HG02610 (cell line): Measurements from ENCODE around the gene SUN3.

Experiments
- ATAC-seq: cut with Tn5 transposase; IDR thresholded peaks from one replicate; pipeline ENCODE4 v1.9.1; 2021; ENCODE audit warnings: mild to moderate bottlenecking, moderate library complexity; ENCODE audit not compliant: unreplicated experiment

The SUN3 gene

DNA sequence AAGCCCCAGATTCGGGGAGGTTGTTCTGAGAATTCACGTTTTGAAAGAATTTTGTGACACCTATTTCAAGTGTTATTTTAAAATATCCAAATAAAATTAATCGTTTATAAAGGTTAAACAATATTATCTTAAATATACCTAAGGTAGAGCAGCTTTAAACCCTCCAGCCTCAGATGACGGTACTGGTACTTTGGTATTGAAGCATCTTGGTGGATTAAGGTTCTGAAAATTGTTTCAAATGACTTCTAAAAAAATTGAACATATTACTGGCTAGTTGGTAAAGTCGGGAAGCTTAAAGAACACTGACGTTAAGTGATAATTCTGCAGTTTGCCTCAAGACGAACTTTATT is 49.1 kb downstream of the SUN3 start:
- ATAC-seq, result no peak

DNA sequence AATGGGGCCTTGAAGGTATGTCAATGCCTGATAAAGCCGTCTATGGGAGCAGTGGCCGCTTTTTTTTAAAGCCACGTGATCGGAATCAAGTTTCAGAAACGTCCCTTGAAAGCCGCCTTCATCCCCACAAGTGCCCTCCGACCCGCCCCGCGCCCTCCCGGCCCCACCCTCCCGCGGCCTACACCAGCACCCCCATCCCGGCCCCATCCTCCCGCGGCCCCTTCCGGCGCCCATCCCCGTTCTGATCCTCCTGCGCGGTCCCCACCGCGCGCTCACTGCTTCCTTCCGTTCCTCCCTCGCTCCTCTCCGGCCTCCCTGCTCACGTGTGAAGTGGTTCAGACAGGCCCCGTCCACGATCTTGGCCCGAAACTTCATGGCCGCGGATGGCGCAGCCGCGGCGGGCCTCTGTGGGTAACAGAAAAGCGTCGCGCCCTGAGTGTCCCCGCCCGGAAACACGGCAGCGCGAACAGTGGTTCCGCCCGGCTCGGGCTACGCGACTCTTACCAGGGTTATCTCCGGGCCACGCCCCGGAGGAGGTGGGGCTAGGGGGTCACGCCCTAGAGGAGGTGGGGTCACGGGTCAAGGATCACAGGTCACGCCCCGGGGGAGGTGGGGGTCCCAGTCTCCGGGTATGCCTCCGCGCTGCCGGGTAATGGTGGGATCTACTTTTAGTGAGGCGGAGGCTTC is 49.6 kb downstream of the SUN3 start, which contains the start of gene HUS1:
Gene HUS1 (minus strand): TSS at position 471 of the 687 bp plus-strand sequence. CDS start 96 bp downstream, at position 375.
- ATAC-seq, result peak; percentile 99

DNA sequence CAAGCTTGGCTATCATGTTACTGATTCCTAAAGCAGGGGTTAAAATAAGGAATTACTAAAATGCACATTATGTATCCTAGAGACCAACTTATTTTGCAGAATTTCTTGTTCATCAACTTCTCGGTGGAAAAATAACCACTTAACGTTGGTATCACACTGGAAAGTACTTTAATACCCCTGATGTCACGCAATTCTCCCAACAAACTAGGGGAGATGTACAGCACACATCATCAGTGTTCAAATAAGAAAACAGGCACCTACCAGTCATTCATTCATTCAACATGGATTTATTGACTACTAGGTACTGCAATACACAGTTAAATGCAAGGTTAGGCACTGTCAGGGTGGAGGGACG is 50.1 kb downstream of the SUN3 start:
- no peak for ATAC-seq

DNA sequence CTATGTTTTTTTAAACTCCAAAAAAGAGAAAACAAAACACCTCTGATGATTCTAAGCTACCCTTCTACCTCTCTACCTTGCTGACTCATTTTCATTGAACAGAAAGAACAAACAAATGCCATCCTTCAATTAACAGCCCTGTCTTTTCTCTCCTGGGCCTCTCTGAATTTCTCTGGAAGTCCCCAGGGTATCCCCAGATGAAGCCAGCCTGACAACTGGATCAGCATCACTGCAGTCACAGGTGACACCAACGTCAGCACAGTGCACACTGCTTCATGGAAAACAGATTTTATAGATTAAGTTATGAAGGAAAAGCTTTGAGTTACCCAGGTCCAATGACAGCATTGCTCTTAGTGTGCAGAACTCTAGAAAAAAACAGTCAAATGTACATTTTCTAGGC is 55.2 kb downstream of the SUN3 start:
- ATAC-seq, result peak; percentile 65

DNA sequence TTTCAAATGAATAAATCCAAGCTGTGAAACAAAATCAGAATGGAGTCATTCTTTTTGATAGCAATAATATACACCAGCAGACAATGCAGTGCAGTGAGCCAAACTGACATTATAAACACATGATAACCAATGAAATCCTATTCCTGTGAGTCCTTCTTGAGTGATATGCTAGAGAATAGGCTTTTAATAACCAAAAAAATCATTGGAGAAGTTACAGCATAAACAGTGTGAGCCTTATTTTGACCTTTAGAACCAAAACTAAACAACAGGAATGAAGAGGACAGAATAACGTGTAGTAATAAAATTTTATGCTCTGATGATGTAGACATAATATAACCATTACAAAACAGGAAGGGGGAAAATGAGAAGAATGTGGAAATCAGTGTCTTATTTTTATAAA is 58.1 kb downstream of the SUN3 start:
- no peak for ATAC-seq

DNA sequence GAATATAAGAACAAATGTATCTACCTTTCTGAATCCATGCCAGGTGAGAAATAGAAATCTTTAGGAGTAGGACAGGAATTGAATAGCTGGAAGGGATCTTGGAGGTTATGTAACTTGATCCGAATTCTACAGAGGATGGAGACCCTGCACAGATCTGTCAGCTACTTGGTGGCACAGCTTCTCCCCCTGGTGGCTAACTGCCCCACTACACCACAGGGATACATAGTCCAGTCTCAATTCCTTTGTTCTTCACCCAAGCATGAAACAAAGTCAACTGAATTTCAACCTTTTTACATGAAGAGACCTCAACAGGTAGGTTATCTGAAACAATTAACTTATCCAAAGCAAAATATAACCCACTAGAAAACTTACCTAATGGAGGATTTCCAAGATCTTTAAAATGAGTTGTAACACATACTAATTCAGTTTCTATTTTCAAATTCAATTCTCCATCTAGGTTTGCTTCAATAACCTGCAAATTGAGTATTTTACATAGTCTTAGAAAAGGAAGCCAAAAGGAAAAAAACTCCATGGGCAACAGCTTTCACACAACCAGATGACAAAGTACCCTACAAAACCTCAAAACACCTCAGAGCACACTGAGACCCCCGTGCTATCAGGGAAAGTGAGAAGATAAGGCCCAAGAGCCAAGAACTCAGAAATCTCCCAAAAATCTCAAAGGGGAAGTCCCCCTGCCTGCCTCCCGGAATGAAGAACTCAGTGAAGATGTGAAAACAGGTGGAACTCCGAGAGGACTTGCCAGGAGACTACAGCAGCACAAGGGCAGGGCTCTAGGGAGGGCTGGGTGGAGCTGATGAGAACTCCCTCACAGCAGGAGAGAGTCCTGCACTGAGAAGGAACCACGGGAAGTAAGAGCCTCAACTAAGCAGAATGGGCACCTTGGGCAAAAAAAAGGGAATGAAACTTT is 59.8 kb downstream of the SUN3 start:
- peak; percentile 68 for ATAC-seq

DNA sequence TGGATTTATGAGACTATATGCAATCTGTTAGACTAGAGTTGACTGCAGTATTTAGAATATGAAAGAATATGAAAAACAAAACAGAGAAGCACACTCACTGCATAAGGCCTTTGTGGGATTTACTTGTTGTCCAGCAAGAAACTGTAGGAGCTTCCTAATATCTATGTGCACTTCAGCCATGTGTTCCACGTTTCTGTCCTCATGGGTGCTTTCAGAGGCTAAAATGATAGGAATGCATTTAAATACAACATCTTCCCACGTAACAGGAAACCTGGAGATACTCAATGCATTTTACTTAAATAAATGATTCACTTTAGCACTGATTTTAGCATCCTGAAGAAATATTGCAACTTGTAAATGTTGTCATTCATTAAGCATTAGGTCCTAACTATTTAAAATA is 61.2 kb downstream of the SUN3 start:
- no peak for ATAC-seq

DNA sequence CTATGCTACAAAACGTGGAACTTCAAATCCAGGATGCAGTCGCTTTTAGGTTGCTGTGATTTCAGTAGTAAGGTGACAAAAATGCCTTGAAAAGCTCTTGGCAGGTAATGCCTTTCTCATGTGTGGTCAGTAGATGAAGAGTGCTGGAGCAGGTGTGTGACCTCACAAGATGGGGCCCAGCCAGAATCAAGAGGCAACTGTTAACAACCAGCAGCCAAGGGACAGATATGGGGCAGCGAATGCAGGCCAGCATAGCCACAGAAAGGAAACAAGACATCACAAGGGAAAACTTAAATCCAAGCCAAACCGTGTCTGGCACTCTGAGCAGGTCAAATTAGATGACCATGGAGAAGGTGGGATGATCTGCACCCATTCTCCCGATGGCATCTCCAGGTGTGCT is 61.8 kb downstream of the SUN3 start:
- no peak for ATAC-seq

DNA sequence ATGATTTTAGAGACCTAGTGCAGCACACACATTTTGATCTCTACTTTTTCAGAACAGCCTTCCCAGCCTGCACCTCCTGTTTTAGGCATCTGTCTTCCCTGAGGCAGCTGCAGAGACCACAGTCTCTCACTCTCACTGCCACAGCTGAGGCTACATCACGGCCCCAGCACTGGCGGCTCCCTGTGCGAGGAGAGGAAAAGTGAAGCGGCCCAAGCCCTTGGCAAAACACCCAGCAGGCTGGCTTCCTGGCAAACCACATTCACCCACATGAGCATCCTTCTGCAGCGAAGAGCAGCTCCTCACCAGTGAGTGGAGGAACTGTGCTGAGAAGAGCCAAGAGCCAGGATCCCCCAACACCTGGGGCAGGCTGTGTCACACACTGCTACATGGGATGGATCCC is 63.5 kb downstream of the SUN3 start:
- ATAC-seq, result no peak

DNA sequence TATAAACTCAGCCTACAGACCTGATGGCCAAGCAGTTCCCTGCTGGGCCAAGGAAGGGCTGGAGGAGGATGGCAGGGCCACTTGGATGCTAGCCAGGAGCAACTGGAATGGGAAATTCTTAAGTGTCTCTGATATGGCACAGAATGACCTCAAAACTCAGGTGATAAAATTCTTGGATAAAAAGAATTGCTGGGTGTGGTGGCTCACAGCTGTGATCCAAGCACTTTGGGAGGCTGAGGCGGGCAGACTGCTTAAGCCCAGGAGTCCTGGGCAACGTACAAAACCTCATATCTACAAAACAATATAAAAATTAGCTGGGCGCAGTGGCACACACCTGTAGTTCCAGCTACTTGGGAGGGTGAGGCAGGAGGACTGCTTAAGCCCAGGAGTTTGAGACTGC is 66.6 kb downstream of the SUN3 start:
- no peak for ATAC-seq

DNA sequence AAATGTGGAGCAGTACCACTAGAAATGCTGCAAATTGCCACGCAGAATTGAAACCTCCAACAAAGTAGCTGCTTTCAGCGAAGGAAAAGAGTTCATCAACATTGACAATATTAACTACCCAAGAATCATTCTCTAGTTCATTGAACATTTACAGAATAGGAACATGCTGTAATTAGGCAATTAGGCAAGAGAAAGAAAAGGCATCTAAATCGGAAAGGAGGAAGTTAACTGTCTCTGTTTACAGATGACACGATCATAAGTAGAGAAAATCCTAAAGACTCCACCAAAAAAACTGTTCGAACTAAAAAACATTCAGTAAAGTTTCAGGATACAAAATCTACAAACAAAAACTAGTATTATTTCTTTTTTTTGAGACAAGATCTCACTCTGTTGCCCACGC is 71.8 kb downstream of the SUN3 start:
- ATAC-seq, result no peak

DNA sequence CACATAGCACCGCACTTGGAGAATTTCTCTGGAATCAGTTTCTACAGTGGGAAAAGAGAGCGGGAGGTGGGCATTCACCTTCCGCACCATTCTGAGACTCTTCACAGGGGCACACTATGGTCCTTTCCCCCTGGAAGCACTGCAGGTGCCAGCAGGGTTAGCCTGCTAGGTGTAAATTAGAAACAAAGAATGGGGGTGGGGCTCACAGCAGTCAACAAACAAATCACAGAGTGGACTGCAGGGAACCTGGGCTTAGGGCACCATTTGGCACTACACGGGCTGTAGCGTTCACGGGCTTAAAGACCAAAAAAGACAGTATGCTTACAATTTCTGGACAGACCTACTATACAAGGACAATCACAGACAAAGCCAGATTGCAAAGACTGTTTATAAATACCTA is 72.7 kb downstream of the SUN3 start:
- ATAC-seq, result no peak

DNA sequence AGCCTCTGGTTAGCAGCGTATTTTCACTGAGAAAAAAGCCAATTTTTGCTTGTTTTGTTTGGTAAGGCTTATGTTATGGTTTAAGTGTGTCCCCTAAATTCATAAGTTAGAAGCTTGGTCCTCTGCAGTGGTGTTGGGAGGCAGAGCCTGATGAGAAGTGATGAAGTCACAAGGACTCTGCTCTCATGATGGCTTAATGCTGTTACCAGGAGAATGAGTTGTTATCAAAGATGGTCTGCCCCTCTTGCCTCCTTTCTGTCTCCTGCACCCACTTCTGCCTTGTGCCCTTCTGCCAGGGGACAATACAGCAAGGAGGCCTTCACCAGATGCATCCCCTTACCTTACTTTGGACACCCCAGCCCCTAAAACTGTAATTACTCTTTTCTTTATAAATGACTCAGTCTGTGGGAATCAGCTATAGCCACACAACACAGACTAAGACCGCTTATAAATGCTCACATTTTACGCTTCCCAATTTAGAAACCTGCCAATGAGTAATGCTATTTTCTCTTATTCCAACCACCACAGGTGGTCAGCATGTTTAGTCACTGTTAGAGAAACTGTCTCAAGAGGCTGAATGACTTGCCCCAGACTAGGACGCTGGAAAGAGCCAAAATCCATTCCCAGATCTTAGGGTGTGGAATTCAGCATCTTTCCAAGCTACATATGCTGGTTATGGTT is 74.5 kb downstream of the SUN3 start:
- ATAC-seq, result peak; percentile 81

DNA sequence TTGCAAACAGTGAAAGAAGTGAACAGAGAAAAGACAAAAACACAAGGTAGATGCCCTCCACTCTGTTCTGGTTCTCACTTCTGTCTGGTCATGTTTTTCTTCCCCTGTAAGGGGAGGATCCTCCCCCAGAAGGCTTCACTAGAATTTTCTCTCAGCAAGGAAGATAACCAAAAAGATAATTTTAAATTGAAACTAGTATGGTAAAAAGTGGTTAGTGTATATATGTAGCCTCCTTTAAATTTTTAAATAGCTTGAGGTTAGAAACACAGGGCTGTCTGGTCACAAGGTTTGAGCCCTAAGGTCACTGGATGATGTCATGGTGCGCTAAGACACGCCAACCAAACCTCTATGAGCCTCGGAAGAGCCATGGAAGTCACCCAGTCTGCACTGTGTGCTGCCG is 75.1 kb downstream of the SUN3 start:
- peak; percentile 64 for ATAC-seq

DNA sequence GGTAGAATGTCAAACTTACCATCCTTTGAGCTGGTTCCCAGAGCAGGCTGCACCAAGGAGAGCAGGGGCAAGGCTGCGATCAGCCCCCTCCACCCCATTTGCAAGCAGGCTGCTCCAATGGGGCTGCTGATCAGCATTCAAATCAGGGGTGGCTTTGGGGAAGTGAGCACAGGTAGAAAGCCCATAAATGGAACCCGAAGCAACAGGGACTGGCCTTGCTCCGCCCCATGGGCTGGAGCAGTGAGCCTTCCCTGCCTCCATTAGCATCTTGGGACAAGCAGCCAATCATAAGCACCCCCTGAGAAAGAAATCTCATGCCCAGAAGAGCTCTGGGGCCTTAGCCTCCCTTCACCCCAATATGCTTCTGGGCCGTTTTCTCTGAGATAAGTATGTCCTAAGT is 76.7 kb downstream of the SUN3 start:
- ATAC-seq, result no peak

DNA sequence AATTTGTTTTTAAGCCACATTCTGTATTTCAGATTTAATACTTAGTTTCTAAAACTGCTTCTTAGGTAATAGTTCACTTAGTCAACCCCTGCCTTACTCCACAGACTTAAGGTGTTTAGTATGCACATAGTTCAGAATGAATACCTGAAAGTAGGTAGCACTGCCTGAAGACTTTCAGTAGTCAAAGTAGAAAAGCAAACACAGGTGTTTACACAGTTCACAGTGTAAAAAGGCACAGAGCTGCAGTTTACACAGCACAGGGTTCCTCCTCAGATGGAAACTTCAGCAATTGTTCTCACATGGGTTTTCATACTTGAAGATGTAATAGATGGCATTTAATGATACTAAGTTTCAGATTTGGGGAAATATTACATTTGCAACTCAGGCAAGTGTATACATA is 77.5 kb downstream of the SUN3 start:
- ATAC-seq, result no peak

DNA sequence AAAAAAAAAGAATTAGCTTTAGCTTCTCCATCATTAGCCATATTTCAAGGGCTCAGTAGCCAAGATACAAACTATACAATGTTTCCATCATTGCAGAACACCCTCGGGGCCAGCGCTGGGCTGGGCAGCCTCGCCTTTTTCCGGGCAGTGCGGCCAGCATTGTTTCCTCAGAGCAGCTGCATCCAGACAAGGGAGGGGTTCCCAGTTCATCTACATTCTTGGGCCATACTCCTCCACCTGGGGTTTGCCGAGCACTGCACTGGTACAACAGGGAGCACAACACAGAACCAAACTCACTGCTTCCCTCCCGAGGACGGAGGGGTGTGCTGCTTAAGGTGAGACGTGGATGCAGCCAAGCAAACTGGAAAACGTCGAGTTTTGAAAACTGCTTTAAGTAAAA is 78.2 kb downstream of the SUN3 start:
- no peak for ATAC-seq

DNA sequence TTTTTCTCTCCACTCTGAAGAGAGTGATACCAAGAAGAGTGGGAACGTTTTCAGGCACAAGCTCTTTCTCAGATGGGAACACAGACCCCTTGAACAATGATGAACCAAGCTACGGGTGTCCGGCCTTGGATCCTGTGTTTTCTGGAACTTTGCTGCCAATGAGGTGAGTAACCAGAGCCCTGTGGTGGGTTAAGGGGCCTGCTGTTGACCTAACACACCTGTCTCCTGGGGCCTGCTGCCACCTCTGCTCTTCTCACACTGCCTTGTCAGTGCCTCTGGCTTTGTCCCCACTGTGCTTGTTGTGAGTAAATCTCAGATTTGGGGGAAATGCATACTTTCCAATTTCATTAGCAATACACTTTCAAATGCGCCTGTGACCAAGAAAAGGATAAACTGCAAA is 79.2 kb downstream of the SUN3 start:
- ATAC-seq, result no peak

DNA sequence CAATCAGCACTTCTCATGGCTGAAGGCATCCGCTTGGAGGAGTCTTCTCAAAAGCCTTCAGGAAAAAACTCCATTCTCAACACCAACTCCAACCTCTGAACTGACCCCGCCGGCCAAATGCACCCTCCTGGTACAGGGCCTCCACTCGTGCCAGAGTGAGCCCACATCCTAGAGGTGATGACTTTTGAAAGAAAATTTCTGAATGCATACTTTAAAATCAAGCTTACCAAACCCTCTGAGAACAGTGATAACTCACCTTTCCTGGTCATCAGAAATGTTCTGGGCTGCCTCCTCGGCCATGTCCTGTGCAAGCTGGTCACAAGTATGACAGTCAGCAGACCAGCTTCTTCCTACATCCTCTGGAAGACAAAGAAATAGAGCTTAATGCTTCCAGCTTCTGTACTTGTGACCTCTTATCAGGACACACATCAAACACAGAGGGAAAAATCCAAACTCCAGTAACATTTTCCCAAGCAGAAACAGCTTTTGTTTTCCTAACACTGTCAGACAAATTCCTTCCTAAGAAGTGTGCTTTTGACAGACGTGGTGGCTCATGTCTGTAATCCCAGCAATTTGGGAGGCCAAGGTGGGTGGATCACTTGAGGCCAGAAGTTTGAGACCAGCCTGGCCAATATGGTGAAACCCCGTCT is 80.6 kb downstream of the SUN3 start, which contains the start of gene PKD1L1:
Gene PKD1L1 (minus strand): TSS at position 326 of the 650 bp plus-strand sequence. CDS start 26 bp downstream, at position 300.
- no peak for ATAC-seq

DNA sequence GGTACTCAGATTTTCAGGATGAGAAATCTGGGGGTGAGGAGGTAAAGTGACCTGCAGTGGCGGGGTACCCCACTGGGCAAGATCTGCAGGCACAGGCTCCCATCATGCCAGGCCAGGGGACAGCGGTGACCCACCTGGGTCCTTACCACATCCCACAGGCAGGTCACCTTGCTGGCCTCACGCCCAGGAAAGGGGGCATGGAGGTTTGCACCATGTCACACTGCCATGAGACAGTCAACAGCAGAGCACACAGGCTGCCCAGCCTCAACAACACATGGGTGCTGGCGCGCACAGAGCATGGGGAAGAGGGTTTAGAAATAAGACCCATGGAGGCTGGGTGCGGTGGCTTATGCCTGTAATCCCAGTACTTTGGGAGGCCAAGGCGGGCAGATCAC is 81.6 kb downstream of the SUN3 start:
- ATAC-seq, result no peak
